MCF 10A (cell line): ENCODE data around the gene ACTR1B. TPM values are rescaled to one million over a fixed set of nuclear protein-coding genes. Genes with fewer than 3 reads are reported as not detected.

Experiments used
- BruUV-seq: library from RNA; stranded (reverse); fragments of 400-500 nt; replicated peaks from 2 replicates; lab custom pipeline; 2021; lab: Mats Ljungman, UMichigan
- CTCF ChIA-PET: fragments of 300-600 bp; sonication (Branson Sonifier 250); formaldehyde crosslinking; extraction: SDS; loops from one replicate; lab custom pipeline; 2021; ENCODE audit warnings: antibody characterized with exemption, inconsistent platforms; lab: Yijun Ruan, JAX
- POLR2A ChIA-PET: fragments of 300-600, 350-650 bp; sonication (Branson Sonifier 250); formaldehyde crosslinking; extraction: SDS; loops from one replicate; lab custom pipeline; 2020; ENCODE audit warnings: antibody characterized with exemption, inconsistent platforms; lab: Yijun Ruan, JAX
- DNase-seq: peaks from one replicate; pipeline ENCODE4 v3.0.0-alpha.2; 2018; ENCODE audit not compliant: unreplicated experiment
- H3K27ac Mint-ChIP-seq: one replicate; pipeline ENCODE4 v1.8.0; 2022; ENCODE audit warnings: mild to moderate bottlenecking, low read depth, mixed read lengths; ENCODE audit not compliant: unreplicated experiment
- H3K27me3 Mint-ChIP-seq: one replicate; pipeline ENCODE4 v1.8.0; 2022; ENCODE audit warnings: mixed read lengths; ENCODE audit not compliant: insufficient read depth, unreplicated experiment
- H3K36me3 Mint-ChIP-seq: one replicate; pipeline ENCODE4 v1.8.0; 2022; ENCODE audit warnings: mild to moderate bottlenecking, moderate library complexity, mixed read lengths; ENCODE audit not compliant: insufficient read depth, unreplicated experiment
- H3K4me1 Mint-ChIP-seq: one replicate; pipeline ENCODE4 v1.8.0; 2022; ENCODE audit warnings: mixed read lengths; ENCODE audit not compliant: insufficient read depth, unreplicated experiment
- H3K4me3 Mint-ChIP-seq: one replicate; pipeline ENCODE4 v1.8.0; 2022; ENCODE audit warnings: mild to moderate bottlenecking, moderate library complexity, mixed read lengths; ENCODE audit not compliant: unreplicated experiment
- H3K9me3 Mint-ChIP-seq: one replicate; pipeline ENCODE4 v1.8.0; 2022; ENCODE audit warnings: mixed read lengths; ENCODE audit not compliant: unreplicated experiment
- CTCF ChIP-seq: fragments of 200-600 bp; IDR thresholded peaks from one replicate; pipeline ENCODE4 v1.8.0; 2022; ENCODE audit warnings: antibody characterized with exemption, mild to moderate bottlenecking; ENCODE audit not compliant: unreplicated experiment
- intact Hi-C: fragments of 100-400 bp; cut with micrococcal nuclease; formaldehyde crosslinking; loops from 2 replicates; pipeline ENCODE4 v1.14.1; 2022
- total RNA-seq: library from RNA; stranded (reverse); gene quantifications from 2 replicates; pipeline ENCODE4 v1.2.3, GENCODE V29; 2022

The ACTR1B gene
- total RNA-seq, 1 experiment from 2014 or later = 63.7 TPM

- ChIA-PET POLR2A (no interaction called here), CTCF (interaction anchor here (0.8 kb wide), 1 partner anchor 39 kb away, joined by 5 read pairs; no protein-coding TSS in a partner anchor)
- Mint-ChIP-seq H3K4me1 (peaks cover 9% of the 10 kb centered on the region), H3K9me3 (peaks cover 21% of the 10 kb centered on the region), H3K27me3 (no peaks in the 10 kb centered on the region), H3K4me3 (no peak overlapping the region), H3K27ac (no peak overlapping the region), H3K36me3 (peaks cover 23% of the 10 kb centered on the region)
- intact Hi-C loops = no loop called here
- DNase-seq = no peak
- no TSS peak for BruUV-seq
- no peak for TF ChIP-seq CTCF
Observed at GRCh38 chr2:97658691-97659157, 5.1 kb downstream of the ACTR1B start.

GRCh38 chr2:97657986-97658690 is 5.7 kb downstream of the ACTR1B start:
- intact Hi-C loops = no loop called here
- DNase-seq = no peak
- CTCF ChIA-PET = interaction anchor here (1.2 kb wide), 1 partner anchor 42 kb away, joined by 3 read pairs; no protein-coding TSS in a partner anchor
- no peaks in the 10 kb centered on the region for H3K27me3 Mint-ChIP-seq
- POLR2A ChIA-PET = interaction anchor here (1.5 kb wide), 1 partner anchor 12 kb away, joined by 8 read pairs; the partner anchor contains the start of gene COX5B
- H3K4me1 Mint-ChIP-seq = peaks cover 9% of the 10 kb centered on the region
- peaks cover 20% of the 10 kb centered on the region for H3K36me3 Mint-ChIP-seq
- H3K4me3 Mint-ChIP-seq = no peak overlapping the region
- H3K27ac Mint-ChIP-seq = no peak overlapping the region
- no peak for TF ChIP-seq CTCF
- no TSS peak for BruUV-seq
- peaks cover 26% of the 10 kb centered on the region for H3K9me3 Mint-ChIP-seq

DNA sequence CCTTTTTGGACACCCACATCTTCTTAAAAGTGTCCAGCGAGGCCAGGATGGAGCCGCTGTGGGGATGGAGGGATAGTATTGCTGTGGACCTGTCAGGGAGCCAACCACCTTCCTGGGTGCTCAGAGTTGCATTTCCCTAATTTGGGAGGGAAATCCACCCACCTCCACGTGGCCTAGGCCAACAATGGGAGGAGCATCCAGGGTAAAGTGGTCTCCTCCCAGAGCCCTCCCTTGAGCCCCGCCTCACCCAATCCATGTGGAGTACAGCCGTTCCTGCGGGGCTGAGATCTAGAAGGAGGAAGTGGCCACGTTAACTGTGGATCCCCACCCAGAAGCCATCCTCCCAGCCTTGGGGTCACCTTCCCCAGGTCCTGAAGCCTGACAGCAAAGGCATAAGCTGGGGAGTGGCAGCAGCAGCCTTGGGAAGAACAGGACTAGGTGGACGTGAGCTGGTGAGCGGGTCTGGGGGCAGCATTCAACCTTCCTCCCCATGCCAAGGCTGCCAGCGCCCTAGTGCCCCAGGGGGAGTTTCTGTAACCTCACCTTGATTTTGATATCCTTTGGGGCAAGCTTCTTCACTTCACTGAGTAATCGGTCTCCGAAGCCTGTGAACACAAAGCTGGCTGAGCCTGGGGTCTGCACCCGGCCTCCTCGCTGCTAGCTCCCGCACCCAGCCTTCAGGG is 6.8 kb downstream of the ACTR1B start:
- Mint-ChIP-seq H3K4me1 (peaks cover 7% of the 10 kb centered on the region), H3K27ac (no peak overlapping the region), H3K27me3 (no peaks in the 10 kb centered on the region), H3K4me3 (no peak overlapping the region), H3K36me3 (peaks cover 16% of the 10 kb centered on the region), H3K9me3 (peaks cover 26% of the 10 kb centered on the region)
- CTCF ChIA-PET = interaction anchor here (0.6 to 1.2 kb wide), 3 partner anchors 19 to 240 kb away, joined by 3 read pairs; no protein-coding TSS in a partner anchor
- POLR2A ChIA-PET = interaction anchor here (1.5 kb wide), 1 partner anchor 11 kb away, joined by 8 read pairs; the partner anchor contains the start of gene COX5B
- BruUV-seq = no TSS peak
- no peak for DNase-seq
- no peak for TF ChIP-seq CTCF
- intact Hi-C loops = no loop called here

DNA sequence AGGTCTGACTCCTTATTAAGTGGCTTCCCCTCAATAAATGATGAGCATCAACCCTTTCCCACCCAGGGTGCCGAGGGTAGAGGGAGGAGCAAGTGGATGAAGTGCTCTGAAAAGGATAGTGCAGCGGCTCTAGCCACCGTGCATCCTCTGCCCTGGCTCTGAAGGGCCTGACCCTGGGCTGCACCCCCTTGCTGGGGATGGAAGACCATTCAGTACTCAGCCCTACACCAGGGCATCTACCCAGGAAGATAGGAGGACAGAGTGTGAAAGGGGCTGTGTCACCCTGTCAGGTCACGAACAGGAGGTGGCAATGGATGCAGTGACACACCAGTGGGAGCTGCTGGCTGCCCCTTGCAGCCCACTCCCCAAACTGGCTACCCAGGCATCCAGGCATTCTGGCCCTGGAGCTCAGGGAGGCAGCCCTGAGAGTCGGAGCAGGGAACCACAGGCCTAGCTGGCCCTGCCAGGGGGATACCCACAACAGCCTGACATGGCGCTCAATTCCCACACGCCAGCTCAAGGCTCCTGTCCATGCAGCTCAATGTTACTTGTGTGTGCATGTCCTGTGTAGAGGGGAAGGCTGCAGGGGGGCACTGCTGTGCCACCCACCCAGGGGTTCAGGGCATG is 7.6 kb downstream of the ACTR1B start:
- no peak for TF ChIP-seq CTCF
- Mint-ChIP-seq H3K9me3 (peaks cover 26% of the 10 kb centered on the region), H3K4me3 (no peak overlapping the region), H3K27ac (no peak overlapping the region), H3K36me3 (peaks cover 16% of the 10 kb centered on the region), H3K27me3 (no peaks in the 10 kb centered on the region), H3K4me1 (no peaks in the 10 kb centered on the region)
- CTCF ChIA-PET = interaction anchor here (0.5 to 0.6 kb wide), 2 partner anchors 91 to 241 kb away, joined by 3 read pairs; no protein-coding TSS in a partner anchor
- TSS peak; percentile 18 for BruUV-seq
- POLR2A ChIA-PET = no interaction called here
- intact Hi-C loops = no loop called here
- no peak for DNase-seq
